ENCODE measurements around the gene DMRT3.

DMRT3 gene

GRCh38 chr9:976258-976942 is at the start of gene DMRT3:
Gene DMRT3, plus strand, starts transcription at chr9:976655. Its CDS starts 347 bp downstream, at chr9:977002.
- no peak for DNase-seq

- no peak for DNase-seq
These were observed 49.5 kb upstream of the DMRT3 start for GRCh38 chr9:926976-927375.

GRCh38 chr9:928363-929042 is 48.0 kb upstream of the DMRT3 start:
- no peak for DNase-seq

GRCh38 chr9:929719-930118 is 46.7 kb upstream of the DMRT3 start:
- no peak for DNase-seq

GRCh38 chr9:933356-933755 is 43.1 kb upstream of the DMRT3 start:
- DNase-seq, result no peak

- no peak for DNase-seq
These were observed 41.0 kb upstream of the DMRT3 start for GRCh38 chr9:935348-935965.

- DNase-seq, result no peak
These were observed 33.5 kb upstream of the DMRT3 start for GRCh38 chr9:942805-943580.

- DNase-seq, result no peak
These were observed 28.5 kb upstream of the DMRT3 start for GRCh38 chr9:947985-948384.

GRCh38 chr9:948497-948896 is 28.0 kb upstream of the DMRT3 start:
- DNase-seq, result no peak

GRCh38 chr9:950139-950538 is 26.3 kb upstream of the DMRT3 start:
- no peak for DNase-seq

- DNase-seq, result no peak
These were observed 23.9 kb upstream of the DMRT3 start for GRCh38 chr9:952546-952945.

GRCh38 chr9:959105-959504 is 17.4 kb upstream of the DMRT3 start:
- DNase-seq, result no peak

GRCh38 chr9:959914-960313 is 16.5 kb upstream of the DMRT3 start:
- no peak for DNase-seq

GRCh38 chr9:962023-962422 is 14.4 kb upstream of the DMRT3 start:
- DNase-seq, result no peak

- DNase-seq, result no peak
These were observed 11.0 kb upstream of the DMRT3 start for GRCh38 chr9:965497-965896.

- no peak for DNase-seq
These were observed 9.6 kb upstream of the DMRT3 start for GRCh38 chr9:966870-967269.

- DNase-seq, result no peak
These were observed 9.0 kb upstream of the DMRT3 start for GRCh38 chr9:967436-967835.

GRCh38 chr9:967903-968641 is 8.4 kb upstream of the DMRT3 start:
- DNase-seq, result no peak

GRCh38 chr9:969310-970150 is 6.9 kb upstream of the DMRT3 start:
- DNase-seq, result no peak

- DNase-seq, result no peak
These were observed 6.1 kb upstream of the DMRT3 start for GRCh38 chr9:970151-970996.

Data from cerebellar nuclear complex (tissue), 1 donor.